RKO (cell line): ENCODE results near the gene CTNND1.

Experiments used
- DNase-seq: peaks from one replicate; pipeline ENCODE4 v3.0.0-alpha.2; 2016; ENCODE audit warnings: low spot score

The CTNND1 gene

DNA sequence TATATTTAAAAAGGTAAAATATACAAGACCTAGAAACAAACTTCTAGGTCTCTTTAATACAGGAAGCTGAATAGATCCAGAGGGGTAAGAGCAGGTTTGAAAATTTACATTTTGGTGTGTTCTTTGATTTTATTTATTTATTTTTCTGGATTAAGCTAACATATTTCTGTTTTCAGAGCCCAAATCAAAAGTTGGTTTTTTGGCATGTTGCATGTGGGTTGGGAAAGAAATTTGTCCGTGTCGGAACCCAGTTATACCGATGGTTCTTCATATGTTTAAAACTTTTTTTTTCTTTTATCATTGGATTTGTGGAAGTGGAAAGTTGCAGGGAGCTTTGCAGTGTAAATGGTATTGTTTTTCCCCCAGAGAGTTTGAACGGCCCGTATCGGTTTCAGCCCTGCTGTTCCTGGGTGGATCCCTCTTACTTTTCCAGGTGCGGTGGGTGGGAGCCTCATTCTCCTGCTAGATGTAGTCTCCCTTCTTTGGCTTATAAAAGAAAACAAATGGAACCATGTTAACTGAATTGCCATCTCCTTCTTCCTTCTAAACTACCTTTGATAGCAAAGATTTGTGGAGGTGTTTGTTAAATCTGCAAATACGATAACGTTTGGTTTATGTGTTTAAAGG is 746 bp downstream of the CTNND1 start:
- DNase-seq, result peak; percentile 37

GRCh38 chr11:57763568-57763967 is 2.0 kb downstream of the CTNND1 start:
- peak; percentile 74 for DNase-seq

DNA sequence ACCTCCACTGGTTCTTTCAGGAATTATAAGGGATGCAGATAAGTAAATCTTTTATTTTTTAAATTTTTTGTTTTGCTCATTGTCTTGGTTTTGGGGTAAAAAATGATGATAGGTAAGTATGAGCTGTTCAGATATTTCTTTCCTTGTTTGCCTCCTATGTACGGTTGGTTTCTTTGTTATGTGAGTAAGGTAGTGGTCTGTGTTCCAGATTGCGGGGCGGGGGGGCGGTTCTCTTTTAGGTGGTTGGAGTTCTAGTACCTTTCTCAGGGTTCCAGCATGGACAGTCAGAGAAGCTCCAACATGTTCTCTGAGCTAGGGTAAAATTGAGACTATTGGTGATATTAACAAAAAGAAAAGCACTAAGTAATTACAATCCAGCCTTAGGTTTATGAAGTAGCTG is 2.4 kb downstream of the CTNND1 start:
- no peak for DNase-seq

DNA sequence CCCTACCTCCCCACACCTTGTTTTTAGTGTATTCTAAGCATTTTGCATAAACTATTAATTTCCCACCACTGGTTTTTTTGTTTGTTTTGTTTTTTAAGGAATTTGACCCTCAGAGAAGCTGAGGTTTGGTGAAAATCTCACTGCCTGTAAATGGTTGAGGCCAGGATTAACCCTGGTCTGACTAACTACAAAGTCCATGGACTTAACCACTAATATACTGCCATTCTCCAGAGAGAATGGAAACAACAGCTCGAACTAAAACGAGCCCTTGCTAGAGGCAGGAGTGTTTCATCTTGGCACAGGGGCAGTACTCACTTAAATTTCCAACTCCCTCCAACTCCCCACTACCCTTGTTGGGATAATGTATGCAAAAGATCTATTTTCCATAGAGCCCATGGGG is 3.0 kb downstream of the CTNND1 start:
- no peak for DNase-seq

DNA sequence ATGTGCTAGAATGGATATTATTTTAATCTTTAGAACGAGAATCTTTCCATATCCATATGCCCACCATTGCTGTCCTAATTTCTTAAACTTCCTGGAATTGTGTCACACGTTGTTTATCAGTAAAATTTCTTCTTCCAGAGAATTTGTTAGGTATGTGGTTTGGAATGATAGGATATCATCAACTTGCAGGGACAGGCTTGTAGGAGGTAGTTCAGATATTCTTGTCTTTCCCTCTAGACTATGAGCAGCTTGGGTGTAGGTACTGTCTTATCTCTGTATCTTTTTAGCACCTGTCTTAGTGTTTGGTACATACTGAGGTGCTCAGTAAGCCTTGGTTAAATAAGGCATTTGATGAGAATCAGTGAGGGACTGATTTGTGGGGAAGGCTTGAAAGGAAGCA is 3.4 kb downstream of the CTNND1 start:
- DNase-seq, result no peak

- DNase-seq, result no peak
Observed at GRCh38 chr11:57770793-57771192, 9.2 kb downstream of the CTNND1 start.

DNA sequence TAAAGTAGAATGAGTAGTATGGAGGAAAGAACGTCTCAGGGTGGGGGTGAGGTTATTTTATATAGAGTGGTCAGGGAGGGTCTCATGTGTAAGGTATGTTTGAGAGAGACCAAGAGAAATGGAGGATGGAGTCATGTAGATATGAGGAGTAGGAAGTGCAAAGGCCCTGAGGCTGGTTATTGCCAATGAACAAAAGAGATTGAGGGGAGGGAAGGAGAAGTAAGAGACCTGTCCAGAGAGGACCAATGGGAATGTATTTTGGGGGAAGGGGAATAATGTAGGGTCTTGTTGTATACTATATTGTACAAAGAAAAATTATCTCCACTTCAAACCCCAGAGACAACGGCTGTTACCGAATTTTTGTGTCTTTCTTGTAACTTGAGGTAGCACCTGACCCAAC is 9.8 kb downstream of the CTNND1 start:
- no peak for DNase-seq

DNA sequence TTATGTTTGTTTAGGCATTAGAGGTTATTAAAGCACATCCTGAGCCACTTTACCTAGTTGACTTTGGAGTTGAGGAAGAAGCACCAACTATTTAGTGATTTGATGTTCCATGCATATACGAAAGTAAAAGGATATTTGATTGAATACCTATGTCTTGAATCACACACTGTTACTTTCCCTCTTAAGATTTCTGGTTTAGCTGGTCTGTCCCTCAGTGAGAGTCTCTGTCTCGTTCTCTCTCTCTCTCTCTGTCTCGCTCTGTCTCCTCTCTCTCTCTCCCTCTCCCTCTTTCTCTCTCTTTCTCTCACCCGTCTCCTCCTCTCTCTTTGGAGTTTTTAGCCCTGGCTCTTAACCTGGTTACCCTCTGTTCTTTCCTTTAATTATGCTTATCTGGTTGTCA is 11.0 kb downstream of the CTNND1 start:
- no peak for DNase-seq

DNA sequence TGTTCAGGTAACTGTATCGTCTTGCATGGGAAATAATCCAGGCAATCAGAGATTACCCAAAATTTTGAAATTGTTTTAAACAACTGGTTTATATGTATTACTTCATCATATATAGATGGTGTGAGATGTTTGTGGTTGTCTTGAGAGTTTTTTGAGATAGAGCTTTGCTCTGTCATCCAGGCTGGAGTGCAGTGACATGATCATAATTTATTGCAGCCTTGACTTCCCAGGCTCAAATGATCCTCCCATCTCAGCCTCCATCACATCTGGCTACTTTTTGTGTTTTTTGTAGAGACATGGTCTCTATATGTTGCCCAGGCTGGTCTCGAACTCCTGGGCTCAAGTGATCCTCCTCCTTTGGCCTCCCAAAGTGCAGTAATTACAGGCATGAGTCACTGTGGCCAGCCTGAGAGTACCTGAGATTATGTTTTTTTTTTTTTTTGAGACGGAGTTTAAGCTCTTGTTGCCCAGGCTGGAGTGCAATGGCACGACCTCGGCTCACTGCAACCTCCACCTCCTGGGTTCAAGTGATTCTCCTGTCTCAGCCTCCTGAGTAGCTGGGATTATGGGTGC is 11.5 kb downstream of the CTNND1 start:
- no peak for DNase-seq

DNA sequence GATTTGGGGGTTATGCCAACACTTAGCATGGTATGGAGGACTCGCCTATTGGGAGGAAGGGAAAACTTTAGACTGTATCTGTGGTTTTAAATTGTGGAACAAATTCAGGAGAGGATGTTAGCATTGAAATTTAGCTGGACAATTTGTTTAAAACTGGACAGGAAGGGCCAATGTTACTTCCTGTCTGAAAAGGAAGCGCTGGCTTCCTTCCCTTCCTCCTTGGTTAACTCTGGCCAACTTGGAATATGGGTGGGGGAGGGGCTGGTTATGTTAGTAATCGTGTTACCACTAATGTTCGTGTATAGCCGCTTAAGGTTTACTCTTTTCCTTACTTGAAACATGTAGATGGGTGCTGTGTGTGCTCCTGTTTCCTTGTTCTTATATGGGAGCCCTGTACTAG is 13.9 kb downstream of the CTNND1 start:
- DNase-seq, result no peak

DNA sequence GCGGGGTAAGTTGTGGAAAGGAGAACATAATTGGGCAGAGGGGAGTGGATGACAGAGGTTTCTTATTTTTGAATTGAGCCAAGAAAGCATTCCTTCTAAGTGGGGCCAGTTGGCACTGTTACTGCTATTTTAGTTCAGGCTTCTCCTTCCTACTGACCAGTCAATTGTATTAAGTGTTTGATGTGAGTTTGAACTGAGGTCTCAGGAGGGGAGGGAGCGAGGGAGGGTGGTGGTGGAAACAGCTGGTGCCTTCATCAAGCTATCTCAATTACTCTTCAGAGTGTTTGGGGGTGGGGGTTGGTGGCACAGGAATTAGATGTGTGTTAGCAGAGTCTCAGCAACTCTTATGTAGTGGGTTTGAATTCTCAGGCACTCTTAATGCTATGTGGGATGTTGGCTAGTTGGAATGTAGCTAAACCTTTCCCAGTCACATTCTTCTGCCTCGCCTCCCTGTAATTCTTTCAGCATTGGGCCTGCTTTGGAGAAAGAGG is 14.5 kb downstream of the CTNND1 start:
- DNase-seq, result no peak

GRCh38 chr11:57776577-57777210 is 15.1 kb downstream of the CTNND1 start:
- no peak for DNase-seq

DNA sequence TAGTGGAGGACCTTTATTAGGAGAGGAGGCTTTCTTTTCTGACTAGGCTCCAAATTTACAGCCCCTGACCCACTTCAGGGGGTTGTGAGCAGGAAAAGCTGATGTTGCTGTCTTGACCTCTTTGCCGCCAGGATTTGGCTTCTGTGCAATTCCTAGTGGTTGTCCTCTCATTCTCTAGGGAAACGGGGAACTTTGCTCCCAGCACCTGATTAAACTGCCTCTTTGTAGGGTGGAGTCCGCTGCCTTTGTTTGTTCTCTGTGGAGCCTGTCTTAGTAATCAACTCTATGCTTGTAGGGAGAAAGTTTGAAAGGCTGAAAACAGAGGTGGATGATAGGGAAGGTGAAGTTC is 16.3 kb downstream of the CTNND1 start:
- no peak for DNase-seq

DNA sequence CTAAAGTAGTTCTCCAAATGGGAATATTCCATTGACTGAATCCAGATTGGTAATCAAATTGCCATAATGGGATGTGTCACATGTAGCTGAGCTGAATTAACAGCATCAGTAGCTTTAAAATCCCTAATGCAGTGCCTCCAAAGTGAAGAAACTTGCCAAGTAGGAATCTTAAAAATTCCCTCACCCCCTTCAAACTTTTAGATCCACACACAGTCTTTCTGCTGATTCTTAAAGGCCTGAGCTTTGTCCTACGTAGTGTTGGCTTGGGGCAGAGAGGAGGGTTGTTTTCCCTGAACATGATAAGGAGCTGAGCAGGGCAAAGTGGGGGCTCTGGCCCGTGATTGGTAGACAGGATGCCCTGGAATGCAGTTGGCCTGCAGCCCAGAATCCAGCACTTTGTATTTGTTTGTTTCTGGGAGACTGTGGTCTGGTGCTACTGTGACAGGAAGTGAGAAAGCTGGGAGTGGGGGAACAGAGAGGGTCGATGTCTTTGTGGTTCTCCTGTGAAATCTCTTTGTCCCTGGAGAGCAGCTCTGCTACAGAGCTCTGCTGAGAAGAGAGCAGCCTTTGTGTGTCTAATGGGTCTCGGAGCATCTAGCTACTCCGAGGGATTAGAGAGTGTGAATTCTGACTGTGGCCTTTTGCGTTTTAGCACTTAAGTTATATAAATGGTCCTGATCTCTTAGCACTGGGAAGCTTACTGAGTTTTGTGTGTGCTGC is 16.9 kb downstream of the CTNND1 start:
- peak; percentile 60 for DNase-seq

DNA sequence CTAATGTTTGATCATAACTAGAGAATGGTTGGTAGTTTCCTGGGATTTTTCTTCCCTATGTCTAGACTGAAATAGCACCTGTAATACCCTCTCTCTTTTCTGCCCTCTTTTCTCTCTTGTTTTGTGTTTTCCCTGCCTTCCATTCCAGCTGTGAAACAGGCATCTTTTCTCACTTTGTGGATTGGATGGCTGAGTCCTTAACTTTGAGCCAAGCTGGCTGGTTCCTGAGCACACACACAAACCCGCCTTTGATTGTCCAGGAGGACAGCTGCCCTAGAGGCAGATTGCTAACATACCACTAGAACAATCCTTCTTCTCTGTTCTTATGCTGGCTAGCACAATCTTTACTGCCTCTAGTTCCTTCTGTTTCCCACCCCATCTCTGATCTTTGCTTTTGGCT is 17.7 kb downstream of the CTNND1 start:
- no peak for DNase-seq

- no peak for DNase-seq
Observed at GRCh38 chr11:57781529-57781943, 19.9 kb downstream of the CTNND1 start.

DNA sequence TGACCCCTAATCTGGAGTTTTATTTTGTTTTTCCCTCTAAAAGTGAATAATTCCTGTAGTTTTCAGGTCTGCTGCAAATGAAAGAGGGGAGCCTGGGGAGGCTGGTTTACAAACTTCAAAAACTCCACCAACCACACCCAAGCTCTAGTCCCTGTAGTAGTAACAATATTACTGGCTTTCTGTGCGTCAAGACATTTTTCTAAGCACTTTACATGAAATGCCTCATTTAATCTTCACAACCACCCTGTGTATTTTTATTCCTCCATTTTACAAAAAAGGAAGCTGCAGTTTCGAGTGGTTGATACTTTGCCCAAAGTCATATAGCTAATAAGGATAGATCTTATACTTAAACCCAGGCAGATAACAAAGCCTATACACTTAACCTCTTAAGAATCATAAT is 23.5 kb downstream of the CTNND1 start:
- DNase-seq, result no peak

DNA sequence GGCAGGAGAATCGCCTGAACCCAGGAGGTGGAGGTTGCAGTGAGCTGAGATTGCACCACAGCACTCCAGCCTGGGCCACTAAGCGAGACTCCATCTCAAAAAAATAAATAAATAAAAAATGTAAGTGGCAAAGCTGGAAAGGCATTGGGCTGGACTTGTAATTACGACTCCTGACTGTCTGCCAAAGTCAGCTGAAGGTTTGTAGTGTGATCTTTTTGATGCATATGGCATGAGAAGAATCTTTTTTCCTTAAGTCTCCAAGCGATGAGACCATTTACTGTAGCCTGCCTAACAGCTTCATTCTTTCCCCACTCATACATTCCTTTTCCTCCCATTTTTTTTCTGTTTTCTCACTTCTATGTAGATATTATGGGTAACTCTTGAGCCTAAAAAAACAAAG is 24.8 kb downstream of the CTNND1 start:
- DNase-seq, result no peak

GRCh38 chr11:57787006-57787604 is 25.5 kb downstream of the CTNND1 start:
- DNase-seq, result no peak

DNA sequence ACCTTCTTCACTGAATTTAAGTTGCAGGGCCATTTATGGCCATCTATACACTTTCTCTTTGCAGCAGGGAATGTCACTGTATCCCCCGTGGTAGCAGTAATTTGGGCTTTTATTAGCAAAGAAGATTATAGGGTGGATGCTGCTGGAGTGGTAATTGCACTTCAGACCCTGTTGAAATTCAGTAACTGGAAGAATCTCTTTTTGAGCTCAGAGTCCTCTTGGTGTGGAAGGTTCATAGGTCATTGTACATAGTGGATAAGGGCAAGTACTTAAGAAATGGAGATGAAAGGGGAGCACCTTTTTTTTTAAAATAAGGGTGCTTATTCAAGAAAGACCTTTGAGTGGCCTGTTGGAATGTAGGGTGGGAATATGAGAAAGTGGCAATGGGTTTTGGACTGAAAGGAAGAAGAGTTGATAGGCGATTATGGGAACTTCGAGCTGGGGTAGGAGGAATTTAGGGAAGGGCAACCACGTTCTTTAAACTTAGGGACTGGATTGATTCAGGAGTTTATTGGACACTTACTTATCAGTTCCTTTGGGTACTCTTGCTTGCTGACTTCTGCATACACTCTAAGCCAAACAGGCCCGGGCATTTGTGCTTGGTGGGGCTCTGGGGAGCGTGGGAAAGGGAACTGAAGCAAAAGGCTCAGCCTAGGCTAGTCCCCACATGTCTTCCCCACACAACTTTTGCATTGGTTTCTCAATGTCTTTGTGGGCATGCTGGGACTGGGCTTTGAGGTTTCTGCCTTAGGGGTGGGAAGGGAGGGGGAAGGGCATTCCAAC is 26.5 kb downstream of the CTNND1 start:
- no peak for DNase-seq

GRCh38 chr11:57788703-57789088 is 27.1 kb downstream of the CTNND1 start:
- no peak for DNase-seq
